Measurements from ENCODE around the gene RBM23.
A peak's percentile ranks its signal among the peaks of the same experiment; 100 is the strongest.

Gene RBM23

GRCh38 chr14:22932146-22932545 lies 13.2 kb upstream of the RBM23 start:
- no peak for DNase-seq (ENCODE audit: low read depth)
- Histone ChIP-seq H3K9me3 (ENCODE audit: control insufficient read depth, low read length) (no peaks in the 10 kb centered on the region), H3K4me1 (ENCODE audit: control insufficient read depth, insufficient read depth, low read length) (peaks cover 14% of the 10 kb centered on the region), H3K36me3 (ENCODE audit: control insufficient read depth, insufficient read depth, low read length, severe bottlenecking) (no peaks in the 10 kb centered on the region), H3K4me3 (ENCODE audit: low read length) (no peak overlapping the region), H3K27me3 (replicated peaks; ENCODE audit: control insufficient read depth, insufficient read depth, low read length) (no peaks in the 10 kb centered on the region), H3K9ac (ENCODE audit: low read length) (no peak overlapping the region)

GRCh38 chr14:22929961-22930364 lies 11.0 kb upstream of the RBM23 start:
- DNase-seq (ENCODE audit: low read depth): no peak
- peak overlapping the region; percentile 80 for H3K4me3 ChIP-seq (ENCODE audit: low read length)
- H3K9ac ChIP-seq (ENCODE audit: low read length): peak overlapping the region; percentile 79
- no peaks in the 10 kb centered on the region for H3K9me3 ChIP-seq (ENCODE audit: control insufficient read depth, low read length)
- H3K36me3 ChIP-seq (ENCODE audit: control insufficient read depth, insufficient read depth, low read length, severe bottlenecking): peaks cover 16% of the 10 kb centered on the region
- peaks cover 14% of the 10 kb centered on the region for H3K4me1 ChIP-seq (ENCODE audit: control insufficient read depth, insufficient read depth, low read length)
- no peaks in the 10 kb centered on the region for H3K27me3 ChIP-seq (replicated peaks; ENCODE audit: control insufficient read depth, insufficient read depth, low read length)

GRCh38 chr14:22929104-22929960 lies 10.4 kb upstream of the RBM23 start, which contains the start of gene PRMT5:
Gene PRMT5 (minus strand): TSS chr14:22929376. CDS start chr14:22929361, 15 bp downstream.
- H3K9me3 ChIP-seq (ENCODE audit: control insufficient read depth, low read length): no peaks in the 10 kb centered on the region
- DNase-seq (ENCODE audit: low read depth): peak; percentile 100
- peak within 1 kb of the TSS; percentile 99 for H3K4me3 ChIP-seq (ENCODE audit: low read length)
- peak within 1 kb of the TSS; percentile 96 for H3K9ac ChIP-seq (ENCODE audit: low read length)
- peaks cover 22% of the 10 kb centered on the region for H3K36me3 ChIP-seq (ENCODE audit: control insufficient read depth, insufficient read depth, low read length, severe bottlenecking)
- peaks cover 14% of the 10 kb centered on the region for H3K4me1 ChIP-seq (ENCODE audit: control insufficient read depth, insufficient read depth, low read length)
- no peaks in the 10 kb centered on the region for H3K27me3 ChIP-seq (replicated peaks; ENCODE audit: control insufficient read depth, insufficient read depth, low read length)

GRCh38 chr14:22928237-22929103 lies 9.5 kb upstream of the RBM23 start:
- peak; percentile 23 for DNase-seq (ENCODE audit: low read depth)
- peak overlapping the region; percentile 96 for H3K9ac ChIP-seq (ENCODE audit: low read length)
- H3K4me1 ChIP-seq (ENCODE audit: control insufficient read depth, insufficient read depth, low read length): peaks cover 14% of the 10 kb centered on the region
- peak overlapping the region; percentile 99 for H3K4me3 ChIP-seq (ENCODE audit: low read length)
- no peaks in the 10 kb centered on the region for H3K9me3 ChIP-seq (ENCODE audit: control insufficient read depth, low read length)
- H3K36me3 ChIP-seq (ENCODE audit: control insufficient read depth, insufficient read depth, low read length, severe bottlenecking): peaks cover 30% of the 10 kb centered on the region
- H3K27me3 ChIP-seq (replicated peaks; ENCODE audit: control insufficient read depth, insufficient read depth, low read length): no peaks in the 10 kb centered on the region

- H3K36me3 ChIP-seq (ENCODE audit: control insufficient read depth, insufficient read depth, low read length, severe bottlenecking): peaks cover 48% of the 10 kb centered on the region
- H3K4me3 ChIP-seq (ENCODE audit: low read length): no peak overlapping the region
- H3K27me3 ChIP-seq (replicated peaks; ENCODE audit: control insufficient read depth, insufficient read depth, low read length): no peaks in the 10 kb centered on the region
- peak; percentile 23 for DNase-seq (ENCODE audit: low read depth)
- no peak overlapping the region for H3K9ac ChIP-seq (ENCODE audit: low read length)
- no peaks in the 10 kb centered on the region for H3K9me3 ChIP-seq (ENCODE audit: control insufficient read depth, low read length)
- peaks cover 17% of the 10 kb centered on the region for H3K4me1 ChIP-seq (ENCODE audit: control insufficient read depth, insufficient read depth, low read length)
These were observed 7.4 kb upstream of the RBM23 start for GRCh38 chr14:22926316-22926715.

GRCh38 chr14:22925513-22925912 lies 6.6 kb upstream of the RBM23 start:
- Histone ChIP-seq H3K4me3 (ENCODE audit: low read length) (no peak overlapping the region), H3K9me3 (ENCODE audit: control insufficient read depth, low read length) (no peaks in the 10 kb centered on the region), H3K4me1 (ENCODE audit: control insufficient read depth, insufficient read depth, low read length) (peaks cover 17% of the 10 kb centered on the region), H3K36me3 (ENCODE audit: control insufficient read depth, insufficient read depth, low read length, severe bottlenecking) (peaks cover 56% of the 10 kb centered on the region), H3K9ac (ENCODE audit: low read length) (no peak overlapping the region), H3K27me3 (replicated peaks; ENCODE audit: control insufficient read depth, insufficient read depth, low read length) (no peaks in the 10 kb centered on the region)
- DNase-seq (ENCODE audit: low read depth): no peak

GRCh38 chr14:22923746-22924145 lies 4.8 kb upstream of the RBM23 start:
- H3K27me3 ChIP-seq (replicated peaks; ENCODE audit: control insufficient read depth, insufficient read depth, low read length): no peaks in the 10 kb centered on the region
- H3K9ac ChIP-seq (ENCODE audit: low read length): no peak overlapping the region
- H3K9me3 ChIP-seq (ENCODE audit: control insufficient read depth, low read length): no peaks in the 10 kb centered on the region
- peaks cover 19% of the 10 kb centered on the region for H3K4me1 ChIP-seq (ENCODE audit: control insufficient read depth, insufficient read depth, low read length)
- DNase-seq (ENCODE audit: low read depth): no peak
- H3K4me3 ChIP-seq (ENCODE audit: low read length): no peak overlapping the region
- H3K36me3 ChIP-seq (ENCODE audit: control insufficient read depth, insufficient read depth, low read length, severe bottlenecking): peaks cover 63% of the 10 kb centered on the region

- Histone ChIP-seq H3K36me3 (ENCODE audit: control insufficient read depth, insufficient read depth, low read length, severe bottlenecking) (peaks cover 63% of the 10 kb centered on the region), H3K4me1 (ENCODE audit: control insufficient read depth, insufficient read depth, low read length) (peaks cover 14% of the 10 kb centered on the region), H3K9me3 (ENCODE audit: control insufficient read depth, low read length) (no peaks in the 10 kb centered on the region), H3K9ac (ENCODE audit: low read length) (no peak overlapping the region), H3K27me3 (replicated peaks; ENCODE audit: control insufficient read depth, insufficient read depth, low read length) (no peaks in the 10 kb centered on the region), H3K4me3 (ENCODE audit: low read length) (no peak overlapping the region)
- DNase-seq (ENCODE audit: low read depth): no peak
These were observed 3.3 kb upstream of the RBM23 start for GRCh38 chr14:22922294-22922693.

- peaks cover 18% of the 10 kb centered on the region for H3K4me1 ChIP-seq (ENCODE audit: control insufficient read depth, insufficient read depth, low read length)
- H3K4me3 ChIP-seq (ENCODE audit: low read length): no peak overlapping the region
- no peak overlapping the region for H3K9ac ChIP-seq (ENCODE audit: low read length)
- DNase-seq (ENCODE audit: low read depth): no peak
- peaks cover 52% of the 10 kb centered on the region for H3K36me3 ChIP-seq (ENCODE audit: control insufficient read depth, insufficient read depth, low read length, severe bottlenecking)
- no peaks in the 10 kb centered on the region for H3K9me3 ChIP-seq (ENCODE audit: control insufficient read depth, low read length)
- H3K27me3 ChIP-seq (replicated peaks; ENCODE audit: control insufficient read depth, insufficient read depth, low read length): no peaks in the 10 kb centered on the region
These were observed 1.7 kb upstream of the RBM23 start for GRCh38 chr14:22920697-22921096.

- DNase-seq (ENCODE audit: low read depth): no peak
- Histone ChIP-seq H3K9ac (ENCODE audit: low read length) (peak overlapping the region; percentile 70), H3K4me1 (ENCODE audit: control insufficient read depth, insufficient read depth, low read length) (peaks cover 25% of the 10 kb centered on the region), H3K4me3 (ENCODE audit: low read length) (peak overlapping the region; percentile 76), H3K27me3 (replicated peaks; ENCODE audit: control insufficient read depth, insufficient read depth, low read length) (no peaks in the 10 kb centered on the region), H3K36me3 (ENCODE audit: control insufficient read depth, insufficient read depth, low read length, severe bottlenecking) (peaks cover 44% of the 10 kb centered on the region), H3K9me3 (ENCODE audit: control insufficient read depth, low read length) (no peaks in the 10 kb centered on the region)
These were observed 612 bp upstream of the RBM23 start for GRCh38 chr14:22919601-22919921.

GRCh38 chr14:22915886-22916521 lies 2.9 kb downstream of the RBM23 start:
- Histone ChIP-seq H3K27me3 (replicated peaks; ENCODE audit: control insufficient read depth, insufficient read depth, low read length) (no peaks in the 10 kb centered on the region), H3K4me3 (ENCODE audit: low read length) (no peak overlapping the region), H3K4me1 (ENCODE audit: control insufficient read depth, insufficient read depth, low read length) (peaks cover 22% of the 10 kb centered on the region), H3K9me3 (ENCODE audit: control insufficient read depth, low read length) (no peaks in the 10 kb centered on the region), H3K9ac (ENCODE audit: low read length) (peak overlapping the region; percentile 4), H3K36me3 (ENCODE audit: control insufficient read depth, insufficient read depth, low read length, severe bottlenecking) (peaks cover 24% of the 10 kb centered on the region)
- DNase-seq (ENCODE audit: low read depth): peak; percentile 85

Measured in adipocyte (in vitro differentiated cells).